Measurements from ENCODE around the gene SPEG. TPM values are rescaled to one million over a fixed set of nuclear protein-coding genes. Genes with fewer than 3 reads are reported as not detected.

The SPEG gene
- total and polyA plus RNA-seq, 2 of the 13 experiments (the other 11 are each of a cell fraction or from before 2014, with no cell fraction given): 0.18 to 0.24 TPM

DNA sequence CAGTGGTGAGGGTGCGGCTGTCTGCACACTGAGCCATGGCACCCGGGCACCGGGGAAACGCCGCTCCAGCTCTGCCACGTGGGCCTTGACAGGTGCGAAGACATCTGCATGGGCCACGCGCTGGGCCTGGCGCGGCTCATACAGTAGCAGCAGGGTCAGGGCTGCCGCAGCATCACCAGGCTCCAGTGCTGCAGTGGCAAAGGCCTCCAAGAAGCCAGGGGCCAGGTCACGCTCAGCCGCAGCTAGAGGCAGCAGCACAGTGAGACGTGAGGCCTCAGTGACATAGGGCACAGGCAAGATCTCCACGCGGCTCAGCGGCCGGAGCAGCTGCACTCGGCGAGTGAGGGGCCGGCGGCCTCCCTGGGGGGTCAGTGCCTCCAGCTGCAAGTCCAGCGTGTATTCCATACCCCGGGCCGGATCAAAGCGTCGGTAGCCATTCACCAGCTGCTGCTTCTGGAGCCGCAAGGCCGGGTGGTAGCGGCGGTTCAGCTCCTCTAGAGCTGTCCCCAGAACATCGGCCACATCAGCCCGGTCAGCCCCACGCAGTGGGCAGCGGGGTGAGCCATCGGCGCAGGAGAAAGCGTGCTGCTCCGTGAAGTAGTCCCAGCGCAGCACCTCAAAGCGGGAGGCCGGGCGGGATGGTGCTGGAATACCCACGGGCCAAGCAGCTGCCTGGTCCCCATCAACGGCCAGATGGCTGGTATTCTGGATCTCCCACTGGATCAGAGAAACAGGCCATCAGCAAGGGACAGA lies 105.5 kb downstream of the SPEG start (continued):
- TF ChIP-seq ZBTB38 (CRISPR knock-in tag; IDR thresholded peaks at IDR 0.05) (peak; percentile 79), HIVEP1 (CRISPR knock-in tag; IDR thresholded peaks at IDR 0.05) (no peak)
- TF ChIP-seq, protein P1, sequence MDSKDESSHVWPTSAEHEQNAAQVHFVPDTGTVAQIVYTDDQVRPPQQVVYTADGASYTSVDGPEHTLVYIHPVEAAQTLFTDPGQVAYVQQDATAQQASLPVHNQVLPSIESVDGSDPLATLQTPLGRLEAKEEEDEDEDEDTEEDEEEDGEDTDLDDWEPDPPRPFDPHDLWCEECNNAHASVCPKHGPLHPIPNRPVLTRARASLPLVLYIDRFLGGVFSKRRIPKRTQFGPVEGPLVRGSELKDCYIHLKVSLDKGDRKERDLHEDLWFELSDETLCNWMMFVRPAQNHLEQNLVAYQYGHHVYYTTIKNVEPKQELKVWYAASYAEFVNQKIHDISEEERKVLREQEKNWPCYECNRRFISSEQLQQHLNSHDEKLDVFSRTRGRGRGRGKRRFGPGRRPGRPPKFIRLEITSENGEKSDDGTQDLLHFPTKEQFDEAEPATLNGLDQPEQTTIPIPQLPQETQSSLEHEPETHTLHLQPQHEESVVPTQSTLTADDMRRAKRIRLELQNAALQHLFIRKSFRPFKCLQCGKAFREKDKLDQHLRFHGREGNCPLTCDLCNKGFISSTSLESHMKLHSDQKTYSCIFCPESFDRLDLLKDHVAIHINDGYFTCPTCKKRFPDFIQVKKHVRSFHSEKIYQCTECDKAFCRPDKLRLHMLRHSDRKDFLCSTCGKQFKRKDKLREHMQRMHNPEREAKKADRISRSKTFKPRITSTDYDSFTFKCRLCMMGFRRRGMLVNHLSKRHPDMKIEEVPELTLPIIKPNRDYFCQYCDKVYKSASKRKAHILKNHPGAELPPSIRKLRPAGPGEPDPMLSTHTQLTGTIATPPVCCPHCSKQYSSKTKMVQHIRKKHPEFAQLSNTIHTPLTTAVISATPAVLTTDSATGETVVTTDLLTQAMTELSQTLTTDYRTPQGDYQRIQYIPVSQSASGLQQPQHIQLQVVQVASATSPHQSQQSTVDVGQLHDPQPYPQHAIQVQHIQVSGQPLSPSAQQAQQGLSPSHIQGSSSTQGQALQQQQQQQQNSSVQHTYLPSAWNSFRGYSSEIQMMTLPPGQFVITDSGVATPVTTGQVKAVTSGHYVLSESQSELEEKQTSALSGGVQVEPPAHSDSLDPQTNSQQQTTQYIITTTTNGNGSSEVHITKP (CRISPR knock-in tag; IDR thresholded peaks at IDR 0.05; ENCODE audit: low read depth): no peak

- Histone ChIP-seq H3K36me3 (replicated peaks in 1 of 2; ENCODE audit: control insufficient read depth in 1 of 2, insufficient read depth in 2 of 2, low read length in 2 of 2) (peaks cover 15 to 27% of the 10 kb centered on the region in 2 experiments), H3K79me2 (ENCODE audit: insufficient read depth, low read length) (peaks cover 32% of the 10 kb centered on the region), H2AFZ (ENCODE audit: low read length) (no peak overlapping the region), H3K27me3 (ENCODE audit: control insufficient read depth in 1 of 2, insufficient read depth in 2 of 2, low read length in 2 of 2) (peaks cover 0 to 11% of the 10 kb centered on the region in 2 experiments; a peak in 3 of 5 replicates), H3K9me3 (ENCODE audit: low read length) (no peaks in the 10 kb centered on the region), H3K9ac (ENCODE audit: insufficient read depth, low read depth, low read length) (no peak overlapping the region), H4K20me1 (ENCODE audit: insufficient read depth, low read length) (peaks cover 50% of the 10 kb centered on the region), H3K27ac (ENCODE audit: extremely low read length, insufficient read depth, low read length) (no peak overlapping the region), H3K4me3 (replicated peaks in 1 of 3; ENCODE audit: insufficient read depth in 1 of 3, low read depth in 2 of 3, low read length in 3 of 3) (no peak overlapping the region), H3K4me1 (ENCODE audit: insufficient read depth, low read length) (peaks cover 61% of the 10 kb centered on the region), H3K4me2 (ENCODE audit: low read depth, low read length) (no peak overlapping the region)
- ChIA-PET CTCF (ENCODE audit: low intra/inter-chr PET ratio, low total read pairs) (interaction anchor here (1.2 to 5.3 kb wide), 8 partner anchors 12 to 149 kb away, joined by 4 to 127 read pairs (median 10); partner anchors contain the start of gene STK11IP), POLR2A (interaction anchor here (0.6 to 1.8 kb wide), 4 partner anchors 20 to 102 kb away, joined by 3 to 7 read pairs (median 4); partner anchors contain the start of genes GMPPA and OBSL1)
- WGBS (ENCODE audit: low lambda C conversion rate): 96% methylated on average over 12 of the region's 12 CpGs
- FAIRE-seq (no peak), ATAC-seq (no peak), DNase-seq (ENCODE audit: low spot score) (no peak)
- intact Hi-C loops (cut with micrococcal nuclease; ENCODE audit: unreplicated experiment): loop anchor here (1.0 to 2.0 kb wide), 2 partner anchors 20 to 101 kb away; no protein-coding TSS in a partner anchor
- in situ Hi-C loops (cut with HindIII; ENCODE audit: extremely low pct_ligation_motif_present, low pct_unique_long_range_greater_than_20kb): loop anchor here (5.0 kb wide), 1 partner anchor 101 kb away; no protein-coding TSS in a partner anchor
- no TSS peak for BruUV-seq (replicated peaks)
- TF ChIP-seq ARNT2 (CRISPR knock-in tag; IDR thresholded peaks at IDR 0.05; ENCODE audit: low read depth) (0 out of 2 replicates have a peak, but pooled peaks have one; percentile 4), RNF2 (conservative IDR thresholded peaks at IDR 0.05; ENCODE audit: low read depth) (no peak), MXI1 (IDR thresholded peaks at IDR 0.05; ENCODE audit: borderline replicate concordance, low read depth, low read length) (no peak), SATB2 (CRISPR knock-in tag; IDR thresholded peaks at IDR 0.05) (no peak), HMGXB4 (CRISPR knock-in tag; IDR thresholded peaks at IDR 0.05; ENCODE audit: borderline replicate concordance in 1 of 2, low read depth in 1 of 2) (no peak), CHD4 (IDR thresholded peaks at IDR 0.05; ENCODE audit: borderline replicate concordance, low read length) (peak; percentile 70), RARG (CRISPR knock-in tag; IDR thresholded peaks at IDR 0.05; ENCODE audit: low read depth) (no peak), HINFP (CRISPR knock-in tag; IDR thresholded peaks at IDR 0.05; ENCODE audit: low read depth) (no peak), REXO4 (CRISPR knock-in tag; IDR thresholded peaks at IDR 0.05; ENCODE audit: borderline replicate concordance) (no peak)
Observed at GRCh38 chr2:219540784-219541504, 106.3 kb downstream of the SPEG start.
